ENCODE results near the gene EPHB6. TPM values are rescaled to one million over a fixed set of nuclear protein-coding genes. Genes with fewer than 3 reads are reported as not detected.

EPHB6 gene
- polyA plus RNA-seq, 1 donor from 2014 or later = 25.3 TPM

GRCh38 chr7:142871260-142872105 is 16.6 kb downstream of the EPHB6 start:
- TF ChIP-seq POLR2AphosphoS5 (IDR thresholded peaks at IDR 0.05) (no peak), TAF1 (IDR thresholded peaks at IDR 0.05; ENCODE audit: low read depth) (no peak), REST (IDR thresholded peaks at IDR 0.05; ENCODE audit: borderline replicate concordance) (no peak), EZH2 (IDR thresholded peaks at IDR 0.05; ENCODE audit: borderline replicate concordance, insufficient read depth, low read length, poor library complexity, severe bottlenecking) (no peak), EP300 (conservative IDR thresholded peaks at IDR 0.05; ENCODE audit: poor library complexity, severe bottlenecking) (no peak), RAD21 (conservative IDR thresholded peaks at IDR 0.05) (no peak)
- TF ChIP-seq, protein P1, sequence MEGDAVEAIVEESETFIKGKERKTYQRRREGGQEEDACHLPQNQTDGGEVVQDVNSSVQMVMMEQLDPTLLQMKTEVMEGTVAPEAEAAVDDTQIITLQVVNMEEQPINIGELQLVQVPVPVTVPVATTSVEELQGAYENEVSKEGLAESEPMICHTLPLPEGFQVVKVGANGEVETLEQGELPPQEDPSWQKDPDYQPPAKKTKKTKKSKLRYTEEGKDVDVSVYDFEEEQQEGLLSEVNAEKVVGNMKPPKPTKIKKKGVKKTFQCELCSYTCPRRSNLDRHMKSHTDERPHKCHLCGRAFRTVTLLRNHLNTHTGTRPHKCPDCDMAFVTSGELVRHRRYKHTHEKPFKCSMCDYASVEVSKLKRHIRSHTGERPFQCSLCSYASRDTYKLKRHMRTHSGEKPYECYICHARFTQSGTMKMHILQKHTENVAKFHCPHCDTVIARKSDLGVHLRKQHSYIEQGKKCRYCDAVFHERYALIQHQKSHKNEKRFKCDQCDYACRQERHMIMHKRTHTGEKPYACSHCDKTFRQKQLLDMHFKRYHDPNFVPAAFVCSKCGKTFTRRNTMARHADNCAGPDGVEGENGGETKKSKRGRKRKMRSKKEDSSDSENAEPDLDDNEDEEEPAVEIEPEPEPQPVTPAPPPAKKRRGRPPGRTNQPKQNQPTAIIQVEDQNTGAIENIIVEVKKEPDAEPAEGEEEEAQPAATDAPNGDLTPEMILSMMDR (IDR thresholded peaks at IDR 0.05; ENCODE audit: poor library complexity, severe bottlenecking) = no peak
- Histone ChIP-seq H3K27me3 (ENCODE audit: insufficient read depth, low read depth, low read length) (no peaks in the 10 kb centered on the region), H3K9ac (ENCODE audit: low read length) (no peak overlapping the region), H3K27ac (ENCODE audit: low read length) (no peak overlapping the region), H3K4me2 (ENCODE audit: low read length) (no peak overlapping the region), H3K9me2 (ENCODE audit: insufficient read depth, low read length) (no peaks in the 10 kb centered on the region), H2AFZ (ENCODE audit: low read depth, low read length) (no peak overlapping the region), H3F3A (ENCODE audit: insufficient read depth, low read length, poor library complexity, severe bottlenecking) (no peaks in the 10 kb centered on the region), H4K20me1 (ENCODE audit: insufficient read depth) (no peaks in the 10 kb centered on the region), H3K79me2 (replicated peaks; ENCODE audit: insufficient read depth, low read length) (no peaks in the 10 kb centered on the region), H3K9me3 (ENCODE audit: low read length) (no peaks in the 10 kb centered on the region), H3K36me3 (ENCODE audit: insufficient read depth, low read length) (no peaks in the 10 kb centered on the region), H3K4me3 (ENCODE audit: low read length) (no peak overlapping the region)

- H3K9ac ChIP-seq (ENCODE audit: low read length) = no peak overlapping the region
- H3K36me3 ChIP-seq (ENCODE audit: insufficient read depth, low read length) = no peaks in the 10 kb centered on the region
- no peak overlapping the region for H3K4me3 ChIP-seq (ENCODE audit: low read length)
- no peaks in the 10 kb centered on the region for H4K20me1 ChIP-seq (ENCODE audit: insufficient read depth)
- H3K27ac ChIP-seq (ENCODE audit: low read length) = no peak overlapping the region
- TF ChIP-seq, protein P1 (IDR thresholded peaks at IDR 0.05; ENCODE audit: poor library complexity, severe bottlenecking) = no peak
- no peak for TF ChIP-seq MXI1 (conservative IDR thresholded peaks at IDR 0.05; ENCODE audit: poor library complexity, severe bottlenecking)
- no peak for TF ChIP-seq POLR2AphosphoS5 (IDR thresholded peaks at IDR 0.05)
- no peak for TF ChIP-seq RAD21 (conservative IDR thresholded peaks at IDR 0.05)
- no peak for TF ChIP-seq EZH2 (IDR thresholded peaks at IDR 0.05; ENCODE audit: borderline replicate concordance, insufficient read depth, low read length, poor library complexity, severe bottlenecking)
- TF ChIP-seq TAF1 (IDR thresholded peaks at IDR 0.05; ENCODE audit: low read depth) = no peak
- TF ChIP-seq REST (IDR thresholded peaks at IDR 0.05; ENCODE audit: borderline replicate concordance) = no peak
- TF ChIP-seq EP300 (conservative IDR thresholded peaks at IDR 0.05; ENCODE audit: poor library complexity, severe bottlenecking) = no peak
- TF ChIP-seq SMC3 (conservative IDR thresholded peaks at IDR 0.05; ENCODE audit: poor library complexity) = no peak
- no peak overlapping the region for H3K4me2 ChIP-seq (ENCODE audit: low read length)
- no peaks in the 10 kb centered on the region for H3K9me3 ChIP-seq (ENCODE audit: low read length)
- no peaks in the 10 kb centered on the region for H3K79me2 ChIP-seq (replicated peaks; ENCODE audit: insufficient read depth, low read length)
- no peaks in the 10 kb centered on the region for H3F3A ChIP-seq (ENCODE audit: insufficient read depth, low read length, poor library complexity, severe bottlenecking)
- H3K9me2 ChIP-seq (ENCODE audit: insufficient read depth, low read length) = no peaks in the 10 kb centered on the region
- H2AFZ ChIP-seq (ENCODE audit: low read depth, low read length) = no peak overlapping the region
- H3K27me3 ChIP-seq (ENCODE audit: insufficient read depth, low read depth, low read length) = no peaks in the 10 kb centered on the region
Observed at GRCh38 chr7:142872106-142872675, 17.3 kb downstream of the EPHB6 start.

Data from neural cell (in vitro differentiated cells).